OCI-LY7 (cell line): ENCODE measurements around the gene FAM120B. TPM values are rescaled to one million over a fixed set of nuclear protein-coding genes. Genes with fewer than 3 reads are reported as not detected.

ENCODE experiments used
- BruUV-seq: library from RNA; stranded (reverse); fragments of 400-500 nt; replicated peaks from 2 replicates; lab custom pipeline; 2021; lab: Mats Ljungman, UMichigan
- CTCF ChIA-PET: fragments of 300-600 bp; sonication (Branson Sonifier 250); formaldehyde crosslinking; loops from one replicate; lab custom pipeline; 2022; ENCODE audit warnings: antibody characterized with exemption; ENCODE audit not compliant: unreplicated experiment; lab: Charles Lee
- POLR2A ChIA-PET: fragments of 300-600 bp; sonication (Branson Sonifier 250); formaldehyde crosslinking; loops from one replicate; lab custom pipeline; 2022; ENCODE audit warnings: antibody characterized with exemption; lab: Charles Lee
- DNase-seq: peaks from one replicate; pipeline ENCODE4 v3.0.0-alpha.2; 2015; ENCODE audit warnings: low spot score
- H2AFZ ChIP-seq: fragments of 200-600 bp; sonication (generic), shearing (Covaris generic); 2 replicates; pipeline ENCODE4 v1.6.1; 2014; ENCODE audit warnings: mild to moderate bottlenecking, antibody characterized with exemption, low read length, moderate library complexity
- H3K27ac ChIP-seq: fragments of 200-600 bp; sonication (generic); 2 replicates; pipeline ENCODE4 v1.5.1; 2014; ENCODE audit warnings: mixed run types, low read depth, mild to moderate bottlenecking, moderate library complexity, low read length, inconsistent platforms; ENCODE audit not compliant: poor library complexity, severe bottlenecking
- H3K36me3 ChIP-seq: fragments of 200-600 bp; sonication (generic); 2 replicates; pipeline ENCODE4 v1.6.1; 2014; ENCODE audit warnings: mild to moderate bottlenecking, antibody characterized with exemption, low read length, moderate library complexity, mixed read lengths; ENCODE audit not compliant: insufficient read depth
- H3K4me1 ChIP-seq: fragments of 200-600 bp; sonication (generic); 2 replicates; pipeline ENCODE4 v1.5.1; 2014; ENCODE audit warnings: mild to moderate bottlenecking, low read length; ENCODE audit not compliant: insufficient read depth, poor library complexity, severe bottlenecking
- H3K4me2 ChIP-seq: fragments of 200-600 bp; sonication (generic); 2 replicates; pipeline ENCODE4 v1.6.1; 2014; ENCODE audit warnings: mild to moderate bottlenecking, low read length
- H3K4me3 ChIP-seq: fragments of 200-600 bp; sonication (generic); 2 replicates; pipeline ENCODE4 v1.5.1; 2014; ENCODE audit warnings: mild to moderate bottlenecking, low read depth, low read length; ENCODE audit not compliant: poor library complexity, severe bottlenecking
- H3K79me2 ChIP-seq: fragments of 200-600 bp; sonication (generic); 2 replicates; pipeline ENCODE4 v1.6.1; 2016; ENCODE audit warnings: low read depth, mild to moderate bottlenecking, low read length, moderate library complexity, mixed read lengths; ENCODE audit not compliant: insufficient read depth
- H3K9me2 ChIP-seq: fragments of 200-600 bp; sonication (generic); 2 replicates; pipeline ENCODE4 v1.6.1; 2016; ENCODE audit warnings: mild to moderate bottlenecking, low read length, mixed read lengths; ENCODE audit not compliant: insufficient read depth
- H3K9me3 ChIP-seq: fragments of 200-600 bp; sonication (generic); 2 replicates; pipeline ENCODE4 v1.6.1; 2014; ENCODE audit warnings: mild to moderate bottlenecking, mixed run types, low read length, mixed read lengths
- H4K20me1 ChIP-seq: fragments of 200-600 bp; sonication (generic); 2 replicates; pipeline ENCODE4 v1.6.1; 2014; ENCODE audit warnings: mild to moderate bottlenecking, antibody characterized with exemption, low read length, moderate library complexity, mixed read lengths; ENCODE audit not compliant: insufficient read depth
- CTCF ChIP-seq: fragments of 200-600 bp; sonication (generic); conservative IDR thresholded peaks from 2 replicates; pipeline ENCODE4 v1.5.1; 2014; ENCODE audit warnings: mild to moderate bottlenecking, antibody characterized with exemption, low read length, moderate library complexity, mixed read lengths
- EZH2phosphoT487 ChIP-seq: fragments of 200-600 bp; sonication (generic); IDR thresholded peaks from 2 replicates; pipeline ENCODE4 v1.6.1; 2018; ENCODE audit warnings: low read depth, borderline replicate concordance, mild to moderate bottlenecking, mixed run types, antibody characterized with exemption, low read length, moderate library complexity, mixed read lengths
- intact Hi-C: fragments of 100-400 bp; cut with micrococcal nuclease; formaldehyde crosslinking; loops from one replicate; pipeline ENCODE4 v1.10.0; 2022; ENCODE audit not compliant: unreplicated experiment
- total RNA-seq, 2 experiments: library from RNA; depleted of rRNA in 1 of 2; stranded (reverse); fragments of >200 nt in 1 of 2; shearing (Covaris generic) in 1 of 2; gene quantifications; 2 replicates each; pipeline ENCODE4 v1.2.3, GENCODE V29; 2014 to 2022

FAM120B gene
- total RNA-seq, 2 experiments from 2014 or later, result 12.8 to 32.9 TPM

DNA sequence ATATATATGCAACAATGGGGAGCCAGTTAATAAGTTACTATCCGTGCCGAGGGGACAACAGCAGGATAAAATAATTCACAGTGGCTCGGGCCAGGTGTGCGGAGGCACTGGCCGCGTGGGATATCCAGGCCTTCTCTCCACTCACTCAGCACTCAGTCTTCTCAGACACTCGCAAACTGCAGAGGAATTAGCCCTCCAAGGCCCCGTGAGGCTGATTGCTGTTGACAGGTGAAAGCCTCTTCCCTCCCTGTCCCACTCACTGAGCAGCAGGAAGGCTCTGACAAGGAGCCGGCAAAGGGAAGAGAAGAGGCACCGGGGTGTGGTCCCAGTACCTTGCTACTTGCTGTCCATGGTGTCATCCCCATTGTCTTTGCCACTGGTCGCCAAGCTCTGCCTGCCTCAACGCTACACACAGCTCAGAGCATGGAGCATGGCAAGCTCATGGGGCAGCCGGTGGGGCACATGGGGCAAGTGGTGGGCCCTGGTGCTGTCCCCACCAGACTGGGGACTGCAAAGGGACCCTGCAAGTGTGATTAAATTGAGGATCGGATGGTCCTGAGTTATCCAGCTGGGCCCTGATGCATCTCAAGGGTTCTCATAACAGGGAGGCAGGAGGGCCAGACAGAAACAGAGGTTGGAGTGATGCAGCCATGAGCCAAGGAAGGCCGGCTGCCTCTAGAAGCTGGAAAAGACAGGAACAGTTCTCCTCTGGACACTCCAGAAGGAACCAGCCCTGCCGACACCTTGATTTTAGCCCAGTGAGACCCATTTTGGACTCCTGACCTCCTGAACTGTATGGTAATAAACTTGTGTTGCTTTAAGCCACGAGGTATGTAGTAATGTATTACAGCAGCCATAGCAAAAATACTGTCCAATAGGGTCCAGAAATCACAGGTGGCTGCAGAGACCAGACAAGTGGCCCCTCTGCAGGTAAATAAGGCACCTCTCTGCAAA lies 126.9 kb downstream of the FAM120B start:
- Histone ChIP-seq H3K9me2 (no peaks in the 10 kb centered on the region), H3K9me3 (no peaks in the 10 kb centered on the region), H3K79me2 (no peaks in the 10 kb centered on the region), H2AFZ (no peak overlapping the region), H3K4me1 (no peaks in the 10 kb centered on the region), H3K27ac (no peak overlapping the region), H3K36me3 (no peaks in the 10 kb centered on the region), H3K4me2 (no peak overlapping the region), H4K20me1 (no peaks in the 10 kb centered on the region), H3K4me3 (no peak overlapping the region)
- DNase-seq, result no peak
- intact Hi-C loops, result no loop called here
- CTCF ChIA-PET, result no interaction called here
- no peak for TF ChIP-seq EZH2phosphoT487
- POLR2A ChIA-PET, result interaction anchor here (1.2 kb wide), 1 partner anchor 9 kb away, joined by 3 read pairs; no protein-coding TSS in a partner anchor
- no TSS peak for BruUV-seq

DNA sequence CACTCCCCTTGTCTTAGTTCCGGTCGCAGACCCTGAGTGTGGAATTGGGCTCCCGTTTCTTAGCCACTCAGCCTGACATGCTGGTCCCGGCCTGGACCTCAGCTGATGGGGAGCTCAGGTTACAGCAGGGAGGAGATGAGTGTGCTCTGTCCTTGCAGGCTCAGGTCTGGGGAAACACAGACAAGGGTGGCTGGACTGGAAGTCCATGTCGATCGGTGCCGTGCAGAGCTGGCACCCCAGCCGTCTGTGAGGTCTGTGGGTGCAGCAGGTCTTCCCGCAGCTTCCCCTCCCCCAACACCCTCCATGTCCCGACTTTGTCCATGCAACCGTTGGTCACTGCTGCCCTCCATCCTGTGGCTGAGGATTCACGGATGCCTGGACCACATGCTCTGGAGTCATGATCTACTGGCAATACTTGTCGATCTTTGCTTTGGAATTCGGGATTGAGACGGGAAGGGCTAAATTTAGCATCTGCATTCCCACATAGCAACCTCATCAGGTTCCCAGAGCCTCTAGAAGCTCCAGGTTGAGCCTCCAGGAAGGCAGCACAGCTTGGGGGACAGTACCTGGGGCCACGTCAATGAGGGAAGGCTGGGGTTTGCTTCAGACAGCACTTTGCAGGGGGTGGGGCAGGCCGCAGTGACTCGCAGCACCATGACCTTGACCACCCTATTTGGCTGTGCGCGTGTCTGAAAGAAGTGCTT lies 127.7 kb downstream of the FAM120B start:
- ChIA-PET CTCF (no interaction called here), POLR2A (interaction anchor here (1.2 kb wide), 1 partner anchor 10 kb away, joined by 3 read pairs; no protein-coding TSS in a partner anchor)
- Histone ChIP-seq H4K20me1 (no peaks in the 10 kb centered on the region), H3K9me3 (no peaks in the 10 kb centered on the region), H2AFZ (no peak overlapping the region), H3K9me2 (no peaks in the 10 kb centered on the region), H3K4me1 (no peaks in the 10 kb centered on the region), H3K4me2 (no peak overlapping the region), H3K4me3 (no peak overlapping the region), H3K27ac (no peak overlapping the region), H3K79me2 (no peaks in the 10 kb centered on the region), H3K36me3 (no peaks in the 10 kb centered on the region)
- no TSS peak for BruUV-seq
- intact Hi-C loops, result no loop called here
- no peak for TF ChIP-seq CTCF
- TF ChIP-seq EZH2phosphoT487, result no peak
- no peak for DNase-seq

GRCh38 chr6:170434821-170435155 lies 128.2 kb downstream of the FAM120B start:
- no TSS peak for BruUV-seq
- no peaks in the 10 kb centered on the region for H4K20me1 ChIP-seq
- intact Hi-C loops, result no loop called here
- DNase-seq, result no peak
- CTCF ChIA-PET, result no interaction called here
- no peak overlapping the region for H3K27ac ChIP-seq
- no peaks in the 10 kb centered on the region for H3K9me3 ChIP-seq
- no peaks in the 10 kb centered on the region for H3K36me3 ChIP-seq
- H3K4me1 ChIP-seq, result no peaks in the 10 kb centered on the region
- H3K4me2 ChIP-seq, result no peak overlapping the region
- no peak for TF ChIP-seq CTCF
- no peak for TF ChIP-seq EZH2phosphoT487
- no peak overlapping the region for H2AFZ ChIP-seq
- H3K79me2 ChIP-seq, result no peaks in the 10 kb centered on the region
- no peak overlapping the region for H3K4me3 ChIP-seq
- H3K9me2 ChIP-seq, result no peaks in the 10 kb centered on the region
- POLR2A ChIA-PET, result interaction anchor here (1.2 kb wide), 1 partner anchor 10 kb away, joined by 3 read pairs; no protein-coding TSS in a partner anchor
